PC-9 (cell line): Measurements from ENCODE around the gene SLC25A46.

Experiments used
- EZH2 ChIP-seq: fragments of 200-600 bp; sonication (generic); IDR thresholded peaks from 2 replicates; pipeline ENCODE4 v1.8.0; 2017; ENCODE audit warnings: antibody characterized with exemption, low read depth
- TF ChIP-seq, protein P1 (sequence below): fragments of 200-600 bp; sonication (generic); conservative IDR thresholded peaks from 2 replicates; pipeline ENCODE4 v1.6.1; 2017; ENCODE audit warnings: mixed run types, antibody characterized with exemption, mild to moderate bottlenecking, moderate library complexity

DNA sequence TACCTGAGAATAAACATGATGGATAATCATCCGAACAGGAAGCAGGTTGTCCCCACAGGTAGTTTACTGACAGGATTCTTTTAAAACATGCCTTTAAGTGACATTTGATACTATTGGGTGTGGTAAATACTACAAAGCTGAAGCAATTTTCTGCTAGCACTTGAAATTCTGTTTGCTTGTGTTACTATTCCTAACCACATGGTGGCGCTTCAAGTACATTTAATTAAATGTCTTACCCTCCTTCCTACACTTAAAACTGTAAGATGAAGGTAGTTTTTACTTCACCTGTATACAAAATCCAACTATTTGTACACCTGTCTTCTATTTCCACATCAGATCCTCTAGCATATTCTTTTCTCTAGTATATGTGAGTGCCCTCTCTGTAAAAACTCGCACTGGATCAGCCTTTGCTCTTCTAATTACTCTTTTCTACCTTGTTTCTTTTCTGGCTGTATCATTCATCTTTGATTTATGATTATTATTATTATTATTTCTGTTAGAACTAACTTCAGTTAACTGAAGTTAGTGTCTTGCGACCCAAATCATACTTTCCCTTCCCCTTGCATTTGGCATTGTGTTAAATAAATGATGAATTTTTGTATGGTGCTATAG lies 18.4 kb downstream of the SLC25A46 start:
- TF ChIP-seq, protein P1, sequence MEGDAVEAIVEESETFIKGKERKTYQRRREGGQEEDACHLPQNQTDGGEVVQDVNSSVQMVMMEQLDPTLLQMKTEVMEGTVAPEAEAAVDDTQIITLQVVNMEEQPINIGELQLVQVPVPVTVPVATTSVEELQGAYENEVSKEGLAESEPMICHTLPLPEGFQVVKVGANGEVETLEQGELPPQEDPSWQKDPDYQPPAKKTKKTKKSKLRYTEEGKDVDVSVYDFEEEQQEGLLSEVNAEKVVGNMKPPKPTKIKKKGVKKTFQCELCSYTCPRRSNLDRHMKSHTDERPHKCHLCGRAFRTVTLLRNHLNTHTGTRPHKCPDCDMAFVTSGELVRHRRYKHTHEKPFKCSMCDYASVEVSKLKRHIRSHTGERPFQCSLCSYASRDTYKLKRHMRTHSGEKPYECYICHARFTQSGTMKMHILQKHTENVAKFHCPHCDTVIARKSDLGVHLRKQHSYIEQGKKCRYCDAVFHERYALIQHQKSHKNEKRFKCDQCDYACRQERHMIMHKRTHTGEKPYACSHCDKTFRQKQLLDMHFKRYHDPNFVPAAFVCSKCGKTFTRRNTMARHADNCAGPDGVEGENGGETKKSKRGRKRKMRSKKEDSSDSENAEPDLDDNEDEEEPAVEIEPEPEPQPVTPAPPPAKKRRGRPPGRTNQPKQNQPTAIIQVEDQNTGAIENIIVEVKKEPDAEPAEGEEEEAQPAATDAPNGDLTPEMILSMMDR: peak; percentile 86
- no peak for TF ChIP-seq EZH2
